ENCODE results near the gene SEC24D.

Gene SEC24D

GRCh38 chr4:118755438-118756226 lies 80.3 kb downstream of the SEC24D start:
- peaks cover 13% of the 10 kb centered on the region for H3K36me3 ChIP-seq (ENCODE audit: insufficient read depth, low read length)
- no peaks in the 10 kb centered on the region for H3K9me3 ChIP-seq (ENCODE audit: low read length)
- H3K9ac ChIP-seq (ENCODE audit: low read length): peak overlapping the region; percentile 7
- no peak overlapping the region for H3K4me3 ChIP-seq (ENCODE audit: low read depth in 1 of 2, low read length in 2 of 2)
- no peaks in the 10 kb centered on the region for H3K27me3 ChIP-seq (ENCODE audit: control insufficient read depth in 1 of 2, insufficient read depth in 2 of 2, low read length in 2 of 2)
- H3K4me1 ChIP-seq (ENCODE audit: insufficient read depth, low read length): peaks cover 86% of the 10 kb centered on the region
- peak overlapping the region; percentile 25 for H3K27ac ChIP-seq (ENCODE audit: low read depth, low read length)

GRCh38 chr4:118754890-118755289 lies 81.0 kb downstream of the SEC24D start:
- H3K4me1 ChIP-seq (ENCODE audit: insufficient read depth, low read length): peaks cover 81% of the 10 kb centered on the region
- no peak overlapping the region for H3K4me3 ChIP-seq (ENCODE audit: low read depth in 1 of 2, low read length in 2 of 2)

GRCh38 chr4:118753685-118754084 lies 82.2 kb downstream of the SEC24D start:
- H3K27ac ChIP-seq (ENCODE audit: low read depth, low read length): peak overlapping the region; percentile 25
- H3K36me3 ChIP-seq (ENCODE audit: insufficient read depth, low read length): peaks cover 13% of the 10 kb centered on the region
- no peak overlapping the region for H3K9ac ChIP-seq (ENCODE audit: low read length)
- H3K27me3 ChIP-seq (ENCODE audit: control insufficient read depth in 1 of 2, insufficient read depth in 2 of 2, low read length in 2 of 2): no peaks in the 10 kb centered on the region
- H3K9me3 ChIP-seq (ENCODE audit: low read length): no peaks in the 10 kb centered on the region
- peaks cover 75% of the 10 kb centered on the region for H3K4me1 ChIP-seq (ENCODE audit: insufficient read depth, low read length)
- H3K4me3 ChIP-seq (ENCODE audit: low read depth in 1 of 2, low read length in 2 of 2): no peak overlapping the region

More at GRCh38 chr4:118754890-118755289, 81.0 kb downstream of the SEC24D start:
- Histone ChIP-seq H3K9ac (ENCODE audit: low read length) (peak overlapping the region; percentile 7), H3K36me3 (ENCODE audit: insufficient read depth, low read length) (peaks cover 13% of the 10 kb centered on the region), H3K27me3 (ENCODE audit: control insufficient read depth in 1 of 2, insufficient read depth in 2 of 2, low read length in 2 of 2) (no peaks in the 10 kb centered on the region), H3K27ac (ENCODE audit: low read depth, low read length) (peak overlapping the region; percentile 25), H3K9me3 (ENCODE audit: low read length) (no peaks in the 10 kb centered on the region)

- H3K4me1 ChIP-seq (ENCODE audit: insufficient read depth, low read length): peaks cover 73% of the 10 kb centered on the region
- H3K27ac ChIP-seq (ENCODE audit: low read depth, low read length): no peak overlapping the region
- no peaks in the 10 kb centered on the region for H3K27me3 ChIP-seq (ENCODE audit: control insufficient read depth in 1 of 2, insufficient read depth in 2 of 2, low read length in 2 of 2)
- H3K36me3 ChIP-seq (ENCODE audit: insufficient read depth, low read length): peaks cover 13% of the 10 kb centered on the region
- no peaks in the 10 kb centered on the region for H3K9me3 ChIP-seq (ENCODE audit: low read length)
- no peak overlapping the region for H3K4me3 ChIP-seq (ENCODE audit: low read depth in 1 of 2, low read length in 2 of 2)
- H3K9ac ChIP-seq (ENCODE audit: low read length): no peak overlapping the region
Measured at GRCh38 chr4:118753096-118753495, 82.8 kb downstream of the SEC24D start.

GRCh38 chr4:118752551-118752950 lies 83.4 kb downstream of the SEC24D start:
- Histone ChIP-seq H3K27ac (ENCODE audit: low read depth, low read length) (peak overlapping the region; percentile 7), H3K9ac (ENCODE audit: low read length) (no peak overlapping the region), H3K4me1 (ENCODE audit: insufficient read depth, low read length) (peaks cover 68% of the 10 kb centered on the region), H3K27me3 (ENCODE audit: control insufficient read depth in 1 of 2, insufficient read depth in 2 of 2, low read length in 2 of 2) (no peaks in the 10 kb centered on the region), H3K9me3 (ENCODE audit: low read length) (no peaks in the 10 kb centered on the region), H3K36me3 (ENCODE audit: insufficient read depth, low read length) (peaks cover 13% of the 10 kb centered on the region), H3K4me3 (ENCODE audit: low read depth in 1 of 2, low read length in 2 of 2) (no peak overlapping the region)

- Histone ChIP-seq H3K4me3 (ENCODE audit: low read depth in 1 of 2, low read length in 2 of 2) (no peak overlapping the region), H3K9ac (ENCODE audit: low read length) (no peak overlapping the region), H3K9me3 (ENCODE audit: low read length) (no peaks in the 10 kb centered on the region), H3K27ac (ENCODE audit: low read depth, low read length) (peak overlapping the region; percentile 7), H3K4me1 (ENCODE audit: insufficient read depth, low read length) (peaks cover 63% of the 10 kb centered on the region), H3K36me3 (ENCODE audit: insufficient read depth, low read length) (peaks cover 13% of the 10 kb centered on the region), H3K27me3 (ENCODE audit: control insufficient read depth in 1 of 2, insufficient read depth in 2 of 2, low read length in 2 of 2) (no peaks in the 10 kb centered on the region)
Measured at GRCh38 chr4:118751629-118752323, 84.2 kb downstream of the SEC24D start.

- Histone ChIP-seq H3K27me3 (ENCODE audit: control insufficient read depth in 1 of 2, insufficient read depth in 2 of 2, low read length in 2 of 2) (no peaks in the 10 kb centered on the region), H3K9me3 (ENCODE audit: low read length) (no peaks in the 10 kb centered on the region), H3K4me3 (ENCODE audit: low read depth in 1 of 2, low read length in 2 of 2) (peak overlapping the region in 1 of 2 donors; percentile 43), H3K4me1 (ENCODE audit: insufficient read depth, low read length) (peaks cover 60% of the 10 kb centered on the region), H3K36me3 (ENCODE audit: insufficient read depth, low read length) (peaks cover 13% of the 10 kb centered on the region), H3K9ac (ENCODE audit: low read length) (peak overlapping the region; percentile 29), H3K27ac (ENCODE audit: low read depth, low read length) (peak overlapping the region; percentile 37)
Measured at GRCh38 chr4:118749347-118749988, 86.5 kb downstream of the SEC24D start.

- Histone ChIP-seq H3K27me3 (ENCODE audit: control insufficient read depth in 1 of 2, insufficient read depth in 2 of 2, low read length in 2 of 2) (no peaks in the 10 kb centered on the region), H3K36me3 (ENCODE audit: insufficient read depth, low read length) (peaks cover 8% of the 10 kb centered on the region), H3K27ac (ENCODE audit: low read depth, low read length) (peak overlapping the region; percentile 82), H3K4me1 (ENCODE audit: insufficient read depth, low read length) (peaks cover 42% of the 10 kb centered on the region), H3K4me3 (ENCODE audit: low read depth in 1 of 2, low read length in 2 of 2) (no peak overlapping the region), H3K9ac (ENCODE audit: low read length) (no peak overlapping the region), H3K9me3 (ENCODE audit: low read length) (no peaks in the 10 kb centered on the region)
Measured at GRCh38 chr4:118746251-118746919, 89.5 kb downstream of the SEC24D start.

GRCh38 chr4:118745357-118745756 lies 90.6 kb downstream of the SEC24D start:
- peak overlapping the region; percentile 74 for H3K27ac ChIP-seq (ENCODE audit: low read depth, low read length)
- H3K9me3 ChIP-seq (ENCODE audit: low read length): no peaks in the 10 kb centered on the region
- no peak overlapping the region for H3K9ac ChIP-seq (ENCODE audit: low read length)
- H3K4me3 ChIP-seq (ENCODE audit: low read depth in 1 of 2, low read length in 2 of 2): no peak overlapping the region
- H3K36me3 ChIP-seq (ENCODE audit: insufficient read depth, low read length): peaks cover 7% of the 10 kb centered on the region
- H3K4me1 ChIP-seq (ENCODE audit: insufficient read depth, low read length): peaks cover 47% of the 10 kb centered on the region
- H3K27me3 ChIP-seq (ENCODE audit: control insufficient read depth in 1 of 2, insufficient read depth in 2 of 2, low read length in 2 of 2): no peaks in the 10 kb centered on the region

GRCh38 chr4:118743867-118744266 lies 92.1 kb downstream of the SEC24D start:
- H3K4me1 ChIP-seq (ENCODE audit: insufficient read depth, low read length): peaks cover 59% of the 10 kb centered on the region
- peak overlapping the region; percentile 10 for H3K27ac ChIP-seq (ENCODE audit: low read depth, low read length)
- no peak overlapping the region for H3K9ac ChIP-seq (ENCODE audit: low read length)
- H3K4me3 ChIP-seq (ENCODE audit: low read depth in 1 of 2, low read length in 2 of 2): no peak overlapping the region
- no peaks in the 10 kb centered on the region for H3K9me3 ChIP-seq (ENCODE audit: low read length)
- no peaks in the 10 kb centered on the region for H3K27me3 ChIP-seq (ENCODE audit: control insufficient read depth in 1 of 2, insufficient read depth in 2 of 2, low read length in 2 of 2)
- H3K36me3 ChIP-seq (ENCODE audit: insufficient read depth, low read length): peaks cover 15% of the 10 kb centered on the region

- peak overlapping the region; percentile 78 for H3K27ac ChIP-seq (ENCODE audit: low read depth, low read length)
- H3K36me3 ChIP-seq (ENCODE audit: insufficient read depth, low read length): peaks cover 25% of the 10 kb centered on the region
- no peak overlapping the region for H3K4me3 ChIP-seq (ENCODE audit: low read depth in 1 of 2, low read length in 2 of 2)
Measured at GRCh38 chr4:118742050-118742449, 93.9 kb downstream of the SEC24D start.

More at GRCh38 chr4:118742050-118742449, 93.9 kb downstream of the SEC24D start:
- Histone ChIP-seq H3K27me3 (ENCODE audit: control insufficient read depth in 1 of 2, insufficient read depth in 2 of 2, low read length in 2 of 2) (no peaks in the 10 kb centered on the region), H3K4me1 (ENCODE audit: insufficient read depth, low read length) (peaks cover 71% of the 10 kb centered on the region), H3K9ac (ENCODE audit: low read length) (no peak overlapping the region), H3K9me3 (ENCODE audit: low read length) (no peaks in the 10 kb centered on the region)

Measured in muscle layer of colon (tissue), 2 donors.